ENCODE measurements around the gene PCK2.

Gene PCK2

DNA sequence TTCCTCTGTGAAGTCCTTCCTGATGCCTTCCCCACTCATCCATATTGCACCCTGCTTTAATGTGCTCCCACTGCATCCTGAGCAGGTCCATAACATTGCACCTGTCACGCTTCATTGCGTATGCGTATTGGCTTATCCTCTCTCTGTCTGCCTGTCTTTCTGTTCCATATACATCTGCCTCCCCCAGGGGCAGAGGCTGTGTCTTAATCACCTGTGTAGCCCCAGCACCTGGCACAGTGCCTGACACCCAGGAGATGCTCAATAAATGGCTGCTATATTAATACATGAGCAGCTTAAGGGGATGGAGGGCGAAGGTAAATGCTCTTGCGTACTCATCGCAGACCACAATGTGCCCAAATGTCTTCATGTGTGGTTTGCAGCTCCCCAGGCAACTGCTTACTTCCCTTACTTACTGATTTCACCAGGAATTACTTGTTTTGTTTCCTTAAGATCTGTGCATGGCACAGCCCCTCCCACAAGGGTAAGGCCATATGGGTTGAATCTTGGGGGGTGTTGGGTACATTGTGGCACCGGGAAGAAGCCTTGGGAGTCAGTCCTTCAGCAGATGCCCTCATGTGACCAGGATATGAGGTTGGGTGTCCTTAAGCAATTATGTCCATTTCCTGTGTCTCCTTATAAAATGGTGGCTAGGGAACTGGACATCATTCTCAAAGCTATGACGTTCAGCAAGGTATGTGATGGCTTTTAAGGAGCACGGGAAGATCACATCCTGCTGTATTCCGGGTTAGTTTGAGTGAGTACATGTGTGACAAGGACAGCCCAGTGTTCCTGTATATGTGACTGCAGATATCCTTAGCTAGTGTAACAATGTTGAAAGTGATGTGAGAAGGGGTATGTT lies 23.6 kb upstream of the PCK2 start:
- Histone ChIP-seq H3K4me2 (ENCODE audit: low read depth, low read length, poor library complexity, severe bottlenecking) (no peak overlapping the region), H3K4me3 (ENCODE audit: low read length, poor library complexity, severe bottlenecking) (no peak overlapping the region), H4K20me1 (ENCODE audit: insufficient read depth, low read length, poor library complexity, severe bottlenecking) (no peaks in the 10 kb centered on the region), H3F3A (ENCODE audit: low read depth) (no peaks in the 10 kb centered on the region), H2AFZ (ENCODE audit: low read length) (no peak overlapping the region), H3K4me1 (ENCODE audit: insufficient read depth, low read length, poor library complexity, severe bottlenecking) (no peaks in the 10 kb centered on the region), H3K79me2 (ENCODE audit: insufficient read depth, low read length) (no peaks in the 10 kb centered on the region), H3K9me2 (replicated peaks; ENCODE audit: low read depth, low read length) (no peaks in the 10 kb centered on the region), H3K9ac (ENCODE audit: low read depth, low read length, poor library complexity, severe bottlenecking) (no peak overlapping the region), H3K27me3 (ENCODE audit: insufficient read depth, low read length, poor library complexity, severe bottlenecking) (no peaks in the 10 kb centered on the region), H3K9me3 (ENCODE audit: insufficient read depth, low read depth, low read length) (no peaks in the 10 kb centered on the region), H3K36me3 (ENCODE audit: insufficient read depth, low read length) (no peaks in the 10 kb centered on the region)
- TF ChIP-seq, protein P1, sequence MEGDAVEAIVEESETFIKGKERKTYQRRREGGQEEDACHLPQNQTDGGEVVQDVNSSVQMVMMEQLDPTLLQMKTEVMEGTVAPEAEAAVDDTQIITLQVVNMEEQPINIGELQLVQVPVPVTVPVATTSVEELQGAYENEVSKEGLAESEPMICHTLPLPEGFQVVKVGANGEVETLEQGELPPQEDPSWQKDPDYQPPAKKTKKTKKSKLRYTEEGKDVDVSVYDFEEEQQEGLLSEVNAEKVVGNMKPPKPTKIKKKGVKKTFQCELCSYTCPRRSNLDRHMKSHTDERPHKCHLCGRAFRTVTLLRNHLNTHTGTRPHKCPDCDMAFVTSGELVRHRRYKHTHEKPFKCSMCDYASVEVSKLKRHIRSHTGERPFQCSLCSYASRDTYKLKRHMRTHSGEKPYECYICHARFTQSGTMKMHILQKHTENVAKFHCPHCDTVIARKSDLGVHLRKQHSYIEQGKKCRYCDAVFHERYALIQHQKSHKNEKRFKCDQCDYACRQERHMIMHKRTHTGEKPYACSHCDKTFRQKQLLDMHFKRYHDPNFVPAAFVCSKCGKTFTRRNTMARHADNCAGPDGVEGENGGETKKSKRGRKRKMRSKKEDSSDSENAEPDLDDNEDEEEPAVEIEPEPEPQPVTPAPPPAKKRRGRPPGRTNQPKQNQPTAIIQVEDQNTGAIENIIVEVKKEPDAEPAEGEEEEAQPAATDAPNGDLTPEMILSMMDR (conservative IDR thresholded peaks at IDR 0.05; ENCODE audit: low read length), result no peak
- TF ChIP-seq EZH2phosphoT487 (IDR thresholded peaks at IDR 0.05; ENCODE audit: borderline replicate concordance), result no peak

DNA sequence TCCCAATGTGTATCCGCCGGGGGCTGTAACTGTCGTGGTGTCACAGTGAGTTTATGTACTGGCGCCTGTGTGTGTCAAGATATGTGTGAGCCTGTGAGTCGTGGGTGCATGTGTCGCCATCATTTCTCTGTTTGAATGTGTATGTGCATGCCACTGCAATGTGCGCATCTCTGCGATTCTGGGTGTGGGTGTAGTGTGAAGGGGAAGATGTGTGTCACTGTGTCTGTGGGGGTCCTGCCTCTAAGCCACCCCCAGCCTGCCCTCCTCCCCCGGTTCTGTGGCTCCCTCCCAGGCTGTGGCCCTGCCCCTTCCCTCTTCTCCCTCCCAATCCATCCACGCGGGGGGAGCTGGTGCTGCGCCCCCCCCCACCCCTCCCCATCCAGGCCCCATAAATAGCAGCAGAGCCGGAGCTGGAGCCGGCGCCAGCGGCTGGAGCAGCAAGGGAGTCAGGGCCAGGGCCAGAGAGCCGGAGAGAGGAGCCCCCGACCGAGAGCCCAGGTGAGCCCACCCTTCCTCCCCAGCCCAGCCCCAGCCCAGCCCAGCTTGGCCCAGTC lies 22.9 kb upstream of the PCK2 start, which contains the start of gene CPNE6:
TSS of gene CPNE6 (plus strand) at position 419 of the 554 bp plus-strand sequence. CDS start 1,375 bp downstream, outside the sequence.
- no peaks in the 10 kb centered on the region for H3K4me1 ChIP-seq (ENCODE audit: insufficient read depth, low read length, poor library complexity, severe bottlenecking)
- H3K79me2 ChIP-seq (ENCODE audit: insufficient read depth, low read length), result no peaks in the 10 kb centered on the region
- H3K36me3 ChIP-seq (ENCODE audit: insufficient read depth, low read length), result no peaks in the 10 kb centered on the region
- no peak within 1 kb of the TSS for H3K9ac ChIP-seq (ENCODE audit: low read depth, low read length, poor library complexity, severe bottlenecking)
- no peaks in the 10 kb centered on the region for H3F3A ChIP-seq (ENCODE audit: low read depth)
- H3K4me3 ChIP-seq (ENCODE audit: low read length, poor library complexity, severe bottlenecking), result no peak within 1 kb of the TSS
- H3K4me2 ChIP-seq (ENCODE audit: low read depth, low read length, poor library complexity, severe bottlenecking), result no peak within 1 kb of the TSS
- H3K9me2 ChIP-seq (replicated peaks; ENCODE audit: low read depth, low read length), result no peaks in the 10 kb centered on the region
- no peaks in the 10 kb centered on the region for H3K9me3 ChIP-seq (ENCODE audit: insufficient read depth, low read depth, low read length)
- no peaks in the 10 kb centered on the region for H3K27me3 ChIP-seq (ENCODE audit: insufficient read depth, low read length, poor library complexity, severe bottlenecking)
- H2AFZ ChIP-seq (ENCODE audit: low read length), result no peak within 1 kb of the TSS
- H4K20me1 ChIP-seq (ENCODE audit: insufficient read depth, low read length, poor library complexity, severe bottlenecking), result no peaks in the 10 kb centered on the region
- TF ChIP-seq, protein P1 (conservative IDR thresholded peaks at IDR 0.05; ENCODE audit: low read length), result no peak
- TF ChIP-seq EZH2phosphoT487 (IDR thresholded peaks at IDR 0.05; ENCODE audit: borderline replicate concordance), result no peak

DNA sequence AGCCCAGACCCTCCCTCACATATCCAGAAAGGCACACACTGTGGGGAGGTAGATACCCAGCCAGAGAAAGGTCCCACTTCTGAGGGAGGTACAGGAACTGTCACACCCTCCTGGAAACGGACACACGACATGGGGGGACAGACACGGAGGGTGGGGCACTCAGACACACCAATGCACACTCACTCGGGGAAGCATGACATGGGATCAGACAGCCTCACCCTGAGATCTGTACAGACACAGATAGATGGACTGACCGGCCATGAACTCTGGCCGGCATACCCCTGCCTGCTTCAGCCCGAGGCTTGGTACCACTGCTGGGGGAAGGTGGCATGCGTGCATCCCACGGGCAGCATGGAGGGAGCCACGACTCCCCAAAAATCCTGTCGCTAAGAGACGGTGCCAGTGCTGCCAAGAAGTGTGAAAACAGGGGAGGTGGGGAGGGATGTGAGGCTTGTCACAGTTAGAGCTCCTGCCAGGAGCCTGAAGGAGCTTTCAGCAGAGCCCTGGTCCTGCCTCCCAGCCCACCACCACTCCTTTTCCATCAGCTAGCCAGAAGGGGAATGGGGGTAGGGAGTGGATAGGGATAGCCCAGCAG lies 22.2 kb upstream of the PCK2 start:
- Histone ChIP-seq H3K36me3 (ENCODE audit: insufficient read depth, low read length) (no peaks in the 10 kb centered on the region), H3K4me3 (ENCODE audit: low read length, poor library complexity, severe bottlenecking) (no peak overlapping the region), H2AFZ (ENCODE audit: low read length) (no peak overlapping the region), H3K9me3 (ENCODE audit: insufficient read depth, low read depth, low read length) (no peaks in the 10 kb centered on the region), H3K27me3 (ENCODE audit: insufficient read depth, low read length, poor library complexity, severe bottlenecking) (no peaks in the 10 kb centered on the region), H3K4me2 (ENCODE audit: low read depth, low read length, poor library complexity, severe bottlenecking) (no peak overlapping the region), H3K79me2 (ENCODE audit: insufficient read depth, low read length) (no peaks in the 10 kb centered on the region), H4K20me1 (ENCODE audit: insufficient read depth, low read length, poor library complexity, severe bottlenecking) (no peaks in the 10 kb centered on the region), H3K9me2 (replicated peaks; ENCODE audit: low read depth, low read length) (no peaks in the 10 kb centered on the region), H3K9ac (ENCODE audit: low read depth, low read length, poor library complexity, severe bottlenecking) (no peak overlapping the region), H3K4me1 (ENCODE audit: insufficient read depth, low read length, poor library complexity, severe bottlenecking) (no peaks in the 10 kb centered on the region), H3F3A (ENCODE audit: low read depth) (no peaks in the 10 kb centered on the region)
- no peak for TF ChIP-seq EZH2phosphoT487 (IDR thresholded peaks at IDR 0.05; ENCODE audit: borderline replicate concordance)
- TF ChIP-seq, protein P1 (conservative IDR thresholded peaks at IDR 0.05; ENCODE audit: low read length), result no peak

All from Loucy (cell line).